Measurements from ENCODE around the gene AIFM1.

DNA sequence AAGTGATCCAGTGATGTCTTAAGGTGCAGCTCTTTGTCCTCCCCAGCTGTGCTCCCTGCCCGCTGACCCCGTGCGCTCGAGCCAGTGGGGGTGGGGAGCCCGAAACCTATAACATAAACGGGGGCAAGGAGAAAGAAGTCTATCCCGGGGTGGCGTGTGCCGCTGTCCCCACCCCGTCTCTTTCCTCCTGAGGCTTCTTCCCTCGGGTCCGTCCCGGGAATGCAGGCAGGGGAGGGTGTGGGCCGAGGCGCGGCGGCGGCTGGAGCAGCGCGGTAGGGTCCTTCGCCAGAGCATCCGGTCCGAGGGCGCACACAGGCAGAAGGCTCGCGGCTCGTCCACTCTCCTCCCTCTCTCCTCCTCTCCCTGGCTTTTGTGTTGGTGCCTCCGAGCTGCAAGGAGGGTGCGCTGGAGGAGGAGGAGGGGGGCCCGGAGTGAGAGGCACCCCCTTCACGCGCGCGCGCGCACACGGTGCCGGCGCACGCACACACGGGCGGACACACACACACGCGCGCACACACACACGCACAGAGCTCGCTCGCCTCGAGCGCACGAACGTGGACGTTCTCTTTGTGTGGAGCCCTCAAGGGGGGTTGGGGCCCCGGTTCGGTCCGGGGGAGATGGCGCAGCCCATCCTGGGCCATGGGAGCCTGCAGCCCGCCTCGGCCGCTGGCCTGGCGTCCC, 5.9 kb upstream of the AIFM1 start, which contains the start of gene RAB33A:
- TF ChIP-seq POLR2AphosphoS5 (IDR thresholded peaks at IDR 0.05) (no peak), POLR2A (IDR thresholded peaks at IDR 0.05) (no peak)
- TF ChIP-seq, protein P1, sequence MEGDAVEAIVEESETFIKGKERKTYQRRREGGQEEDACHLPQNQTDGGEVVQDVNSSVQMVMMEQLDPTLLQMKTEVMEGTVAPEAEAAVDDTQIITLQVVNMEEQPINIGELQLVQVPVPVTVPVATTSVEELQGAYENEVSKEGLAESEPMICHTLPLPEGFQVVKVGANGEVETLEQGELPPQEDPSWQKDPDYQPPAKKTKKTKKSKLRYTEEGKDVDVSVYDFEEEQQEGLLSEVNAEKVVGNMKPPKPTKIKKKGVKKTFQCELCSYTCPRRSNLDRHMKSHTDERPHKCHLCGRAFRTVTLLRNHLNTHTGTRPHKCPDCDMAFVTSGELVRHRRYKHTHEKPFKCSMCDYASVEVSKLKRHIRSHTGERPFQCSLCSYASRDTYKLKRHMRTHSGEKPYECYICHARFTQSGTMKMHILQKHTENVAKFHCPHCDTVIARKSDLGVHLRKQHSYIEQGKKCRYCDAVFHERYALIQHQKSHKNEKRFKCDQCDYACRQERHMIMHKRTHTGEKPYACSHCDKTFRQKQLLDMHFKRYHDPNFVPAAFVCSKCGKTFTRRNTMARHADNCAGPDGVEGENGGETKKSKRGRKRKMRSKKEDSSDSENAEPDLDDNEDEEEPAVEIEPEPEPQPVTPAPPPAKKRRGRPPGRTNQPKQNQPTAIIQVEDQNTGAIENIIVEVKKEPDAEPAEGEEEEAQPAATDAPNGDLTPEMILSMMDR (IDR thresholded peaks at IDR 0.05) = no peak

Data from upper lobe of left lung (tissue), 4 donors.